Erythroblast (primary cell): Measurements from ENCODE around the gene PACSIN1.

ENCODE experiments used
- GATA1 ChIP-seq: IDR thresholded peaks from 2 replicates; pipeline ENCODE4 v1.6.1; 2011; ENCODE audit warnings: low read depth, mild to moderate bottlenecking, control low read depth, low read length, moderate library complexity
- POLR2A ChIP-seq: IDR thresholded peaks from 2 replicates; pipeline ENCODE4 v1.6.1; 2011; ENCODE audit warnings: mild to moderate bottlenecking, low read length

DNA sequence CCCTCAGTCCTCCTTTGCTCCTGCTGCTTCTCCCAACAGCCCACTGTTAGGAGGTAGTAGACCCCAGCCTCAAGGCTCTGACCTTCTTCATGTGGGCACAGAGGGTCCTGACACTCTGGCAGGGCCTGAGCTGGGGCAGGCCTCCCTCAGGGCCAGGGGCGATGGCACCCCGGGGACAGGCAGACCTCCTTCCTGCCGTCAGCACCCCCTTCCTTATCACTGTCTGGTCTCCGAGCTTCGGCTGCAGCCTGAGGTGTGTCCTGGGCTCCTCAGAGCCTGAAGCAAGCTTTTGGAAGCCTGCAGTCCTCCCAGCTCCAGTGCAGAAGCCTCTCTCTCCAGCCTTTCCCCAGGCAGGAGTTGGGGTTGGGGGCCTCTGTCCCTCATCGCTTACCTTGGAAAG, 68.3 kb downstream of the PACSIN1 start:
- TF ChIP-seq POLR2A (no peak), GATA1 (no peak)
